HG03103 (cell line): ENCODE measurements around the gene INSRR.

Experiments used
- ATAC-seq: cut with Tn5 transposase; IDR thresholded peaks from one replicate; pipeline ENCODE4 v1.9.1; 2021; ENCODE audit warnings: low read depth; ENCODE audit not compliant: unreplicated experiment

Gene INSRR

DNA sequence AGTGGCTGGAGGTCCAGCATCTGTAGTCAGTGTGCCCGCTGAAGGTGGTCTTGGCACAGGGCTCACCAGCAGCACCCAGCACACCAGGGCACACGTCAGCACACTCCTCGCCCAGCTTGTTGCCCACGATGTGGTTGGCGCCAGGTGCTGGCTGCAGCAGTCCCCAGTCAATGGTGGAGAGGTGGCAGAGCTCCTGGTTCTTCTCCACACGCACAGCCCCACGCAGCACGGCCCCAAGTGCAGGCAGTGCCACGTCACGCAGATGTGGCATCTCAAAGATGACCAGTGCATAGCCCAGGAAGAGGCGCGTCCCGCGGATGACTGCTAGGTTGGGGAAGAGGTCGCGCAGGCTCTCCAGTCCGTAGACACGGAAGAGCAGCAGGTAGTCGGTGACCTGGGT, 5.2 kb downstream of the INSRR start:
- ATAC-seq: no peak

DNA sequence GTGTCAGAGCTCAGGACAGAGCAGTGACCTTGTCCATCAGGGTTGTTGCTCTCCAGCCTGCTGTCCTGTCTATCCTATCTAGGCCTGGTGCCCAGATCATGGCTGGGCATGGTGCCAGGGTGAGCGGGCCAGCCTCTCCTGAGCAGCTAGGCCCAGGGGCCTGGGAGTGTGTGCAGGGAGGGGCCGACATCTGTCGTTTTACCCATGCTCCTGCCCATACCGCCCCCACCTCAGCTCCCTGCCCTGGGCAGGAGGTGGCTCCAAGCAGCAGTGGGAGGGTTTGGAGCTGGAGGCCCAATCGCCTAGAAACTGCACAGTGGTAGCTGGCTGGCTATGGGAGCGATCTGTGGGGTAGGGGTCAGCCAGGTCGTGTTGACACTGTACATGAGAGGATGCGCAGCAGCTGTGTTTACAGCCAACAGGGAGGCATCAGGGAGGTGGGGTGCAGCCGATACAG, 6.5 kb downstream of the INSRR start:
- no peak for ATAC-seq

DNA sequence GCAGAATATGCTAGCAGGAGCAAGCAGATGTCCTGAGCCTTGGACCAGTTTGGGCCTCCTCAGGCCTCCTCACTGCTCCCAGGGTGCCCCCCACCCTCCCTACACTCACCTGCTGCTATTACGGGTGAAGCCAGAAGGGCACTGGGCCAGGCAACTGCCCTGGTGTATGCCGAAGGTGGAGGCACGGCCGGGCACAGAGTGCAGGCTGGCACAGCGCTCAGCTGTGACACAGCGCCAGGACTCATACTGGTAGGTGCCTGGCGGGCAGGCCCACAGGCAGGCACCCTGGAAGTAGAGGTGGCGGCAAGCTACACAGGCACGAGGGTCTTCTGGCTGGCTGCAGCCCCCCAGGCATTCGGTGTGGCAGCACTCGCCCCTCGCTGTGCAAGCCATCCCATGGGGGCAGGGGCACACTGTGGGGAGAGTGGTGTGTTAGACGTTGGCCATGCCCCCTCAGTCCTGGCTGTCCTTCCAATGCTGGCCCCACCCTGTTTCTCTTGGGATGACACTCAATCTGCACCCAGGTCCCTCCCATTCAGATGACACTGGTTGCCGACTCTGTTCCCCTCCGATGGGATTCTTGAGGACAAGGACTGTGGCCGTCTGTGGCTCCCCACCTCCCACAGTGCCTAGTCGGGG, 7.0 kb downstream of the INSRR start:
- no peak for ATAC-seq

DNA sequence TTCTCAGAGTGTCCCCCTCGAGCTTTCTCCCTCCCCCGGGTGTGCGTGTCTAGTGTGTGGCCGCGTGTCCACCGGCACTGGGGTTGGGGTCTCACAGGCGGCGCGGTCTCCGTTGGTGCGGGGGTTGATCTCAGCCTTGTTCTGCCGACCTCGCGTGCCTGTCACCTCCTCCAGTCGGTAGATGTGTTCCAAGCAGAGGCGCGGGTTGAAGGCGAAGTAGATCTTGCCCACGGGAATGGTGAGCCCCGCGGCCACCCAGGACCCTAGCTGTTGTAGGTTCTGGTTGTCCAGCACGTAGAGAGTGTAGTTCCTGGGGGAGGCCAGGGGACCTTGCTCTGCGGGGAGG, 9.8 kb downstream of the INSRR start:
- ATAC-seq: no peak

DNA sequence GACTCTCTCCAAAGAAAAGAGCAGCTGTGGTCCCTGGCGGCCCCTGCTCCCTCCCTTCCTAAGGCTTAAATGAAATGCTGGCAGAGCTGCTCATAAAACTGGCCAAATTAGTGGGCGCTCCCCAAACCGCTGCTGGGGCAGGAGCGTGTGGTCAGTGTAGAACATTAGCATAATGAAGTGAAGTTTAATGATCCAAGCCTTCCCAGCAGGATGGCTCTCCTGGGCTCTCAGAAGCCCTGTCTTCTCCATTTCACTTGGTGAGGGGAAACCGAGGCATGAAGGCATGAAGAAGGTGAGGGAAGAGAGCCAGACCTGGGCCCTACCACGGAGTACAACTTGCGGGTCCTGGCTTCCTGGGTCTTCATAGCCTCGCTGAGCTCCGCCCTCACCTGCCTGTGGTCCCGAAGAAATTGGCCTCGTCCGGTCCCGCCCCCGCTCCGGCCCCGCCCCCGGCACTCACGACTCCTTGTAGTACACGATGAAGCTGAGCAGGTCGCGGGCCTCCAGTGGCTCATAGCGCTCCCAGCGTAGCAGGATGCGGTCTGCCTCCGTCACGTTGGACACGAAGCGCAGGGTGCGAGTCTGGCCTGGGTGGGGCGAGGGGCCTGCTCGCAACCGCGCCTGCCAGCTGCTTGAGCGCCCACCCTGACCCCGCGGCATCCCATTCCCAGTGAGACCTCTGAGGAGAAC, 10.3 kb downstream of the INSRR start:
- ATAC-seq: no peak

DNA sequence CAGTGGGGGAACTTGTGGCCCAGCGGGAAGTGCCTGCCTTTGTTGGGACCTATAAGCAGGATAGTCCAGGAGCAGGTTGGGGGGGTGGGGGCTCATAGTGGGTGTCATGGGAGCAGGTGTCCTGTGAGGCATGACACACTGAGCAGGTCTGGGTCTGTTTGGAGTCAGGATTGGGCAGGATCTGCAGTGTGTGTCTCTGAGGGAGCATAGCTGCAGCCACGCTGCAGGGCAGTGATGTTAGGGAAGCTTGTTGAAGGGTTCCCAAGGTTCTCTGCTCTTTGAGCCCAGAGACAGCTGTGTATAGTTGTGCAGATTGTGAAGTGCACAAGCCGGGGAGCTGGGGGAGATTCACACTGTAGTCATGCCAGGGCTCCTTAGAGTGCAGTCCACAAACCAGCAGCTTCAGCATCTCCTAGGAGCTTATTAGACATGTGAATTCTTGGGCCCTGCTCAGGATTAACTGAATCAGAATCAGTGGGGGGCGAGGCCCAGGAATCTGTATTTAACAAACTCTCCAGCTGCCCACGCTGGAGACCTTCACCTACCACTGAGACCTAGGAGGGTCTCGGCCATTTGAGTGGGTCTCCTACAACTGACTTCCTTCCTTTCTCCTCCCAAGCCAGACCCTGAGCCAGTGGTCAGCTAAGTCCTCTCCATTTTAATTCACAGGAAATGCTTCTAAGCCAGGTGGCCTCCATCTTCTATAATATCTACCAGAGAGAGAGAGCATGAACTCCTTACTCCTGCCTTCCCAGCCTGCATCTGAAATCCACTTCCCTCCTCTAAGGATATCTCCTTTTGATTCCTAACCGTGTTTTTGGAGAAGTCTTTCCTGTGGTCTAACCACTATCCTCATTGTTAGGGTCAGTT, 11.1 kb downstream of the INSRR start:
- no peak for ATAC-seq

DNA sequence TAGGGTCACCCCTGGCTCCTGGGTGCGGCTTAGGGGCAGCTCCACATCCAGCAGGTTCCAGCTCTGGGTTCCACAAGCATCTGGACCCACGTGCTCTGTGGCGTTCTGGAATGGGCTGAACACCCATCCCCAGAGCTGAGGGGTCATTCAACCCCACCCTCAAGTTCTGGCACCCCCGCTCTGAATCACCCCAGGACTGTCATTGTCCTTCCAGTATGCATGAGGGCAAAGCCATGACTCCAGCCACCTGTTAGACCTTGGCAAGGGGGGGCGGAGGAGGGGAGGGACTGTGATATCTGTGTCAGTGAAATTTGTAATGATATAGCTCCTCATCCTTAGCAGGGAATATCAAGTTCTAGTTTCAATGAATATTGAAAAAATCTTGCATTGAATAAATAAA, 12.3 kb downstream of the INSRR start:
- no peak for ATAC-seq

DNA sequence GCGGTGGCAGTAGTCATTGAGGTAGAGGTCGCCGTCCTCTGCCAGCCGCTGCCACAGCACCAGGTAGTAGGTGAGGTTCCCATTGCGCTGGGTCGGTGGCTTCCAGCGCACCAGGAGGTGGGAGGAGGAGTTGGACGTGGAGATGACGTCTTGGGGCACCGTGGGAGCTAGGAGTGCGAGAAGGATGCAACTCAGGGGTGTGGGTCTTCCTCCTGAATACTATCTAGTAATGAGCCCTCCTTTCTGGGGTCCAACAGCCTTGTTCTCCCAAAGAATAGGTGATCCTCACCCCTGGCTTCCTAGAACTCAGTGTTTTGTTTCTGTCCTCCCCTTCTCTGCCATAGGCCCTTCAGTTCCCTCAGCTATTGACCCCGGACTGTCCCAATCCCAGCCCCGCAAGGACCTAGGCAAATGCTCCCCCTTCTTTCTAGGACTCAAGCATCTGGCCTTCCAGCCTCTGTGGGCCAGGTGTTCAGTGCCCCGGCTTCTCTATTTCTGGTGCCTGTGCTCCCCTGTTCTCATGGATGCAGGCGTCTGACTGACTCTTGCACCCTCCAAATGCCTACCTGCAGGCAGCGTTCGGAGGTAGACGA, 12.9 kb downstream of the INSRR start:
- ATAC-seq: no peak

DNA sequence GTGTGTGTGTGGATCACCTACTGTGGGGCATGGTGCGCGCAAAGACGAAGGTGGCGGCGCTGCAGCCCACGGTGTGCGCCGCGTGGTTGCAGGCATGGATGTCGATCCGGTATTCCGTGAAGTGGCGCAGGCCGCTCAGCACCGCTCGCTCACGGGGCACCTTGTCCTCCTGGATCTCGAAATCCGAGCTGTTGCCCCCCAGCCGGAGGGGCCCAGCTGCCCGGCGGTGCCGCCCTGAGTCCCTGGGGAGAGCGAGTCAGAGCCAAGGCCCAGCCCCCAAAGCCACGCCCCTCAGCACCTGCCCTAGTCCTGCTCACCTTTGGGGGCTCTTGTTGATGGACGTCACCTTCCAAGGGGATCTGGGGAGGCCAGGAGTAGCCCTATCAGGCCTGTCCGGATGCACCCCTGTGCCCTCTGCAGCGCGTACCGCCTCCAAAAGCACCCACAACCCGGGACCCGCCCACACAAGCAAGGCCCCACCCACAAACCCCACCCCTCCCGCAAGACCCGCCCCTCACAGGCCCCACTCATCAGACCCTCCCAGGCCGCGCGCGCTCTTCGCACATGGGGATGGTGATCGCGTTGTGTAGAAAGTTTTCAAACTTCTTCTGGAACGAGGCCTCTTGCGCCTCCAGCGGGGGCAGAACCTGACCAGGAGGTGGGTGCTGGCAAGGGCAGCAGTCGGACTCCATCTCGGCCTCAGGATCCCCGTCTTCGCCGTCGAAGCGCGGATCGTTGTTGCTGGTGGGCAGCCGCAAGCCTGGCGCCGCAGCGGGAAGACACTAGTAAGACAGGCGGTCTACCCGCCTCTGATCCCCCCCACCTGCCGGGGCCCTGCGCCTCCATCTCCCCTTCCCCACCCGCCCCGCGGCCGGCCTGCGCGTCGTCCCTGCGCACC, 13.6 kb downstream of the INSRR start:
- ATAC-seq: no peak

DNA sequence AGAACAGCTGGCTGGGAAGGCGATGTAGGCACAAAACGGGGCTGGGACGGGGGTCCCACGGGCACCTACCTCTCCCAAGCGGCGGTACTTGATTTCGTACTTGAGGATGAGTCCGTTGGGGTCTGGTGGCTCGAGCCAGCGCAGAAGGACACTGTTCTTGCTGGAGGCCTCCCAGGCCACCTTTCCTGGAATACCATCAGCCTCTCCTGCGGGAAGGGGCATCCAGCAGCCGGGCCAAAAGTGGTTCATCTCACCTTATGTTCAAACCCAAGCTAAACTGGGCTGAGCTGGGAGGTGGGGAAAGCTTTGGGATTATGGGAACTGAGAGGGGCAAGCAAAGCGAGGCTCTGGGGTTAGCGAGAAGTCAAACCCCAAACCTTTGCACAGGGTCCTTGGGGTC, 14.3 kb downstream of the INSRR start:
- no peak for ATAC-seq

DNA sequence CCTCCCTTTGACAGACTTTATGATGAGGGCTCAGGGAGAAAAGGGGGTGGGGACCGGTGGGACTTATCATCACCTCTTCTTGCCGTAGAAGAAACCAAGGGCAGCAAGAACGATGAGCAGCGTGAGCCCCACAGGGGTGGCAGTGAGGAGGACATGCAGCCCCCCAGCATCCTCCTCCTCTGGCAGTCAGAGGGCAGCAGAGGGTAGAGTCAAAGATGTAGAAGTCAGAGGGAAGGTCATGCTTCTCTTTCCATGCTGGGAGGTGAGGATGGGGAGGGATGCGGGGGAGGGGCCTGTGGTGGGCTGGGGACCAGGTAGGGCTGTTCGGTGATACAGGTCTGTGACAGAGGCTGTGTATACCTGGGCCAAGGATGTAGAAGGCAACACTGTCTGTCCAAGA, 14.8 kb downstream of the INSRR start:
- ATAC-seq: no peak

DNA sequence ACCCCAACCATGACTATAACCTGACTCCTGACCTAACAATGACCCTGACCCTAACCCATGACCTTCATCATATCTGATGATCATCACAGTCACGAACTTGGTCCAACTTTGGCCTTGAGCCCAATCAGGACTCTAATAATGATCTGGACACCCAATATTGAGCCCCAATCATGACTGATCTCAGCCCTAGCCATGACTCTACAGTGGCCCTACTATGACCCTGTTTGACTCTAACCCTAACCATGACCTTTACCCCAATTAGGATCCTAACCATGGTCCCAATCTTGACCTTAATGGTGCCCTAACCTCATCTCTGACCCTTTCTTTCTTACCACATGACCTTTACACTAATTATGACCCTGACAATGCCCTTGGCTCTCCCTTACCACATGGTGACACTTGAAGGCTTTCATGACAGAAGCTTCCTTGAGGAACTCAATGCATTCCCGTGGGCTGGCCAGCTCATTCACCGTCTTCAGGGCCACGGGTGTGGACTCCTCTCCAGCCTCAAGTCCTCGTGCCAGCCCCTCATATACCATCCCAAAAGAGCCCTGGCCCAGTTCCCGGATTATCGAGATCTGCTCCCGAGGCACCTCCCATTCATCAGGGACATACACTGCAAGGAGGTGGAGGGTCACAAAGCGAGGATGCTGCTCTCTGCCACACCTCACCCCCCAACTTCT, 16.2 kb downstream of the INSRR start:
- no peak for ATAC-seq

DNA sequence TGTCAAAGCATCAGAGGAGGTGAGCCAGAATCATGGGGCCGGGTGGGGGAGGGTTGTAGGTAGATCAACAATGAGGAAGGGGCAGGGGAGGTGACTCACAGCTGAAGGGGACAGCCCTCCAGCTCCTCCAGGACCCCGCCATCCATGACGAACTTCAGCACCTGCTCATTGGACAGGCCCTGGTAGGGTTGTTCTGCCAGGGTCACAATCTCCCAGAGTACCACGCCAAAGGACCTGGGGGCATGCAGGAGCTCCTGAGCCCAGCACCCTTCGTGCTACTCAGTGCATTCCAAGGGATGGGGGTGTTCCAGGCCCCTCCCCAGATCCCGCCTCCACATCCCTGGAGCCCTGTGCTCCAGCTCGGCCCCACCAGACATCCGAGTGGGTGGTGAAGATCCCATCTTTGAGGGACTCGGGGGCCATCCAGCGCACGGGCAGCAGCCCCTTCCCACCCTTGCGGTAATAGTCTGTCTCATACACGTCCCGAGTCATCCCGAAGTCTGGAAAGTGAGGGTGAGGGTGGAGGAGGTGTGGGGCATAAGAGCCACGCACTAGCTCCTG, 17.5 kb downstream of the INSRR start:
- ATAC-seq: no peak

DNA sequence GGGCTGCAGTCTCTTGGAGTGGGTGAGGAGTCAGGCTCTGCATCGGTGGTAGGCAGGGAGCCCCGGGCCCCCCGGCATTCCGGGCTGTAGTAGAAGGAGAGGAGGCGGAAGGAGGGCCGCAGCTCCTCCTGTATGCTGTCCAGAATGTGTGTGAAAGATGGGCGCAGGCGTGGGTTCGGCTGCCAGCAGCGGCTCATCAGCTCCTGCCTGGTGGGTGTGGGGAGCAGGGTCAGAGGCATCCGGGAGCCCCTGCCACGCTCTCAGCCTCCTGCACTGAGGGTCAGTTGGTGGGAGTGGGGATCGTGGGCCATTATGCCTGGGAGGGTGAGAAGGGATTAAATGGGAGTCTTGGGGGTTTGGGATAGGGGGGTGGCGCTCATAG, 18.0 kb downstream of the INSRR start:
- ATAC-seq: no peak

DNA sequence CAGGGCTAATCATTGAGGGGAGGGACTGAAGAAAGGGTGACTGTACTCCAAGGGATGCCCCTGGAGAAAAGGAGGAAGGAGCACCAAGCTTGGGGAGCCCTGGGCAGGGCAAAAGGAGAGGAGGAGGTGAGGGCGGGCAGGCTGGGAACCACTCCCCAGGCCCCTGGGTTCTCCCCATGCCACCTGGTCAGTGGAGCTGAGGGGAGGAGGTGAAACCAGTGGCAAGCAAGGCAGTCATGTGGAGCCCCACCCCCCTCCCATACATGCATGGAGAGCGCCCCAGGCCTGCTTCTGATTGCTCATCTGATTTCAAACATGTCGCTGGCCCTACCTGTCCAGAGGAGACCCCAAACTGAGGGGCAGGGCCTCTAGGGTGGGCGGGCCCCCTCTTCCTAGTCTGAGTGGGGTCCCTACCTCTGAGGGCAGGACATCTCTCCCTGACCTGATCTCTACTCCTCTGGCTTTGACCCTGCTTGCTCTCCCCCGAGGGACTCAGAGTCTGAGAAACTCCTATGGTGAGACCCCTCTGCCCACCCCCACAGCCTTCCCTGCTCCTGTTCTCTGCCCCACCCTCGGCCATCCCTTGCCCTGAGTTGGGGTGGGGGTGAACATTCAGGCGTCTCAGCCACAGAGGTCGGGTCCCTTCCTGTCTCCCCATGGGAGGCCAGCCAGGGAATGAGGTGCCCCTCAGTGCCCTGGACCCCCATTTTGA, 18.6 kb downstream of the INSRR start:
- no peak for ATAC-seq

DNA sequence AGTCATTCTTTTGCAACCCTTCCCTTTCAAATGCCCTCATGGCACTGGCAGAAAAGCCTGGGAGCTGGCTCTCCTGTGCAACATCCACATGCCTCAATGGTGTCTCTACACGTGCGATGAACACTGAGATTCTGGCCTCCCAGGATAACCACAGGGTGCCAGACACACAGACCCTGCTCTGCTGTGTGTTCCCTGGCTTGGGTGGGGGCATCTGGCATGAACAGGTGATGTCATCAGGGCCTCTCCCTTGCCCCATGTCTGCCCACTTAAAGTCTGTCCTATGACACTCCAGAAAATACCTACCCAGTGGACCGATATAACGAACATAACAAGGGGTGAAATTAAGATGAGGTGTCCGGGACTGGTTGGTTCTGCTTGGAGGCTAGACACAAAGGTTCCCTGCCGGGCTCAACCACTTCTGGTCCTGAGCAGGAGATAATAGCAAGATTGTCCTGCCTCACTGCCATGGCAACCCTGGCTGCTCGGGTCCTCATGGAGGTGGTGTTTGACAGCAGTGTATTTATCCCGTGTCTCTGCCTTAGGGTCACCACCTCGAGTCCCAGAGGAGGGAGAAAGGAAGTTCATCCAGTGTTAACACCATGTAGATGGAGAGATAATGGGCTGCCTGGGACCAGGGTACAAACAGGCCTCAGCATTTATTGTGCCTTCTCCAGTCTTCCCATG, 19.3 kb downstream of the INSRR start:
- ATAC-seq: no peak

DNA sequence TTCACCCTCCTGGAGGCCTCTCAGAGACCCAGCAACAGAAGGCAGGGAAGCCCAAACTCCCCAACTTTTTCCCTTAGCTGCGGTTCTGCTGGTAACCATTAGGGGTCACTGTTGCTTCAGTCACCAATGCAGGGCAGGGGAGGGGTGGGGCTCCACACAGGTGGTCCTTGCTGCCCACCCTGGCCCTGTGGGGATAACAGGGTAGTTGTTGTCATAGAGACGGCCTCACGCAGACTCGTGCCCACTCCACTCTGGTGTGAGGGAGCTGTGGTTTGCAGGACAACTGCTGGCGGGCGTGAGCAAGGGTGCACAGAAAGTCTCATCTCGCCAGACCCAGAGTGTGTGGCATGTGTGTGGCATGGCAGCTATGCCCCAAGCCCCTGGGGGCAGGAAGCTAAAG, 19.9 kb downstream of the INSRR start:
- no peak for ATAC-seq

DNA sequence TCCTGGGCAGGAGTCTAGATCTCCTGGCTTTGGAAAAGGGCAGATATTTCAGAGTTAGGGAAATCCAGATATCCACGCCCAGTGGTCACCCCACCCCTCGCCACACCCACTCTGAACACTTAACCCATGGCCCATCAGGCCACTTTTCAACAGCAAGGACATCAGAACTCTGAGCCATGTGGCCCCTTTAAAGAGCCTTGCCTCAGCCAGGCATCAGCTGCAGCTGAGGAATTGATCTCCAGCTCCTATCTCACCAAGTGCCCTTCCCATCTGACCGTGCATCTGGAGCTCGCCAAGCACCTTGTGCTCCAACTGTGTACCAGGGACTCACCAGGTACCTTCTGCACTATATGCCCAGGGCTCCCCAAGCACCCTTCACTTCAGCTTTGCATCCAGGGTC, 22.0 kb downstream of the INSRR start:
- no peak for ATAC-seq
